OCI-LY7 (cell line): ENCODE measurements around the gene DMRT1.

Experiments used
- CTCF ChIP-seq: fragments of 200-600 bp; sonication (generic); conservative IDR thresholded peaks from 2 replicates; pipeline ENCODE4 v1.5.1; 2014; ENCODE audit warnings: mild to moderate bottlenecking, antibody characterized with exemption, low read length, moderate library complexity, mixed read lengths
- EZH2phosphoT487 ChIP-seq: fragments of 200-600 bp; sonication (generic); IDR thresholded peaks from 2 replicates; pipeline ENCODE4 v1.6.1; 2018; ENCODE audit warnings: low read depth, borderline replicate concordance, mild to moderate bottlenecking, mixed run types, antibody characterized with exemption, low read length, moderate library complexity, mixed read lengths

DNA sequence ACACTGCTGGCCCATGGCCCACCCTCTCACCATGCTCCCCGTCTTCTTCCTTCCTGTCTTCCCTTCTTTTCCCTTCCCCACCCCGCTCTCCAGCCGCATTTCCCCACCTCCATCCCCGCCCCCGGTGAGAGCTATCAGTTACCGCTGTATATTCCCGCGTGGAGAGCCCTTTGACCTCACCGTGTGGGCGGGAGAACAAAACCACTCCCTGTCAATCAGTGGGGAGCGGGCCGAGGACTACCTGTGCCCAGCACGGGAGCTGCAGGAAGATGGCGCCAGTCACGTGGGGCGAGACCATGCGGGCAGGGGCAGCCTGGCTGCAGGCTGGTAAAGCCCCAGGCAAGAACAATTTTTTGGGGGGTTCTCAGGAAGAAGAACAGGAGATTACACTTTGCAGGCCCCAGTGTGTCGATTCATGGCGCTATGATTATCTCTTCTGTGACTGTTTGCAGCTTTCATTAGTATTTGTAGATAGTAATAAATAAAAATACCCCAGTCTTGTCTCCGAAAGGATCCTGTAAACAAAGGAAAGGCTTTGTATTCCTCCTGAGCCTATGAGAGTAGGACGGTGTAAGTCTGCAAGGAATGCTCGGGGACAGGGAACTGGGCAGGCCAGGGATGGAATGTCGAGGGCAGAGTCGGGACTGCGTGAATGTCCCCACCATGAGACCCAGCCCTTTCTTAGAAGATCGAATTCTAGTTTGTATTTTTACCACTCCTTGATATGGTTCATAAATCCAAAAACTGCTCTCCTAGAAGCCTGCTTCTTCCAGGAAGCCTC is 14.8 kb upstream of the DMRT1 start:
- no peak for TF ChIP-seq CTCF
- TF ChIP-seq EZH2phosphoT487: no peak
